IMR-90 (cell line): ENCODE results near the gene SPATA21. TPM values are rescaled to one million over a fixed set of nuclear protein-coding genes. Genes with fewer than 3 reads are reported as not detected.

Experiments used
- ATAC-seq: fragments of 200-7000 bp; cut with Tn5 transposase; 2 replicates; pipeline ENCODE4 v1.9.1; 2020; ENCODE audit warnings: low read depth, mild to moderate bottlenecking, moderate library complexity
- BruUV-seq: library from RNA; stranded (reverse); fragments of 400-500 nt; replicated peaks from 2 replicates; lab custom pipeline; 2021; lab: Mats Ljungman, UMichigan
- CTCF ChIA-PET: fragments of 300-600 bp; formaldehyde crosslinking; extraction: SDS; loops from one replicate; lab custom pipeline; 2021; ENCODE audit warnings: antibody characterized with exemption; lab: Yijun Ruan, JAX
- POLR2A ChIA-PET: fragments of 300-600 bp; sonication (Branson Sonifier 250); formaldehyde crosslinking; loops from one replicate; lab custom pipeline; 2022; ENCODE audit warnings: antibody characterized with exemption; ENCODE audit not compliant: unreplicated experiment; lab: Charles Lee
- DNase-seq: peaks from one replicate; pipeline ENCODE4 v3.0.0; 2013
- H2AFZ ChIP-seq: replicated peaks from 2 replicates; pipeline ENCODE3; 2013; ENCODE audit warnings: low read length, mild to moderate bottlenecking; ENCODE audit not compliant: poor library complexity
- H2AK5ac ChIP-seq: 2 replicates; pipeline ENCODE4 v1.6.1; 2013; ENCODE audit warnings: low read depth, low read length, inconsistent platforms
- H2AK9ac ChIP-seq: replicated peaks from 2 replicates; pipeline ENCODE3; 2013; ENCODE audit warnings: mild to moderate bottlenecking, low read depth, low read length, moderate library complexity; ENCODE audit not compliant: poor library complexity
- H2BK120ac ChIP-seq: 2 replicates; pipeline ENCODE4 v1.6.1; 2013; ENCODE audit warnings: low read depth, low read length, inconsistent platforms
- H2BK15ac ChIP-seq: 3 replicates; pipeline ENCODE4 v1.6.1; 2013; ENCODE audit warnings: low read depth, low read length, inconsistent platforms
- H2BK20ac ChIP-seq: 2 replicates; pipeline ENCODE4 v1.6.1; 2013; ENCODE audit warnings: low read depth, mild to moderate bottlenecking, inconsistent platforms, low read length, moderate library complexity
- H2BK5ac ChIP-seq: 2 replicates; pipeline ENCODE4 v1.6.1; 2013; ENCODE audit warnings: mild to moderate bottlenecking, low read depth, low read length, inconsistent platforms; ENCODE audit not compliant: poor library complexity, severe bottlenecking
- H3K14ac ChIP-seq: replicated peaks from 2 replicates; pipeline ENCODE4 v1.6.1; 2013; ENCODE audit warnings: low read depth, low read length, inconsistent platforms
- H3K18ac ChIP-seq: 2 replicates; pipeline ENCODE4 v1.6.1; 2013; ENCODE audit warnings: low read depth, low read length, control low read depth
- H3K23ac ChIP-seq: 2 replicates; pipeline ENCODE4 v1.6.1; 2013; ENCODE audit warnings: low read depth, low read length, inconsistent platforms
- H3K27ac ChIP-seq: 2 replicates; pipeline ENCODE4 v1.5.1; 2013; ENCODE audit warnings: mild to moderate bottlenecking, control low read depth, low read length; ENCODE audit not compliant: insufficient read depth
- H3K27me3 ChIP-seq: 2 replicates; pipeline ENCODE4 v1.6.1; 2013; ENCODE audit warnings: low read length; ENCODE audit not compliant: control insufficient read depth, insufficient read depth
- H3K36me3 ChIP-seq: 2 replicates; pipeline ENCODE4 v1.6.1; 2013; ENCODE audit warnings: low read length, mixed read lengths; ENCODE audit not compliant: control insufficient read depth, insufficient read depth
- H3K4ac ChIP-seq: 2 replicates; pipeline ENCODE4 v1.6.1; 2013; ENCODE audit warnings: low read depth, low read length, inconsistent platforms
- H3K4me1 ChIP-seq: 2 replicates; pipeline ENCODE4 v1.6.1; 2013; ENCODE audit warnings: low read length, mixed read lengths; ENCODE audit not compliant: control insufficient read depth, insufficient read depth
- H3K4me2 ChIP-seq: 2 replicates; pipeline ENCODE4 v1.6.1; 2013; ENCODE audit warnings: low read depth, mild to moderate bottlenecking, control low read depth, low read length, moderate library complexity
- H3K4me3 ChIP-seq: 2 replicates; pipeline ENCODE4 v1.5.1; 2013; ENCODE audit warnings: low read depth, mild to moderate bottlenecking, control low read depth, low read length, moderate library complexity; ENCODE audit not compliant: insufficient read depth
- H3K56ac ChIP-seq: 2 replicates; pipeline ENCODE4 v1.6.1; 2013; ENCODE audit warnings: low read length, inconsistent platforms; ENCODE audit not compliant: insufficient read depth; ENCODE audit errors: extremely low read depth
- H3K79me1 ChIP-seq, 2 experiments: 2 replicates each; pipeline ENCODE4 v1.6.1; 2013; ENCODE audit warnings: low read length in 2 of 2, inconsistent platforms in 1 of 2, low read depth in 1 of 2
- H3K9ac ChIP-seq: 2 replicates; pipeline ENCODE4 v1.6.1; 2013; ENCODE audit warnings: low read depth, low read length, control low read depth
- H3K9me1 ChIP-seq: 2 replicates; pipeline ENCODE4 v1.6.1; 2013; ENCODE audit warnings: low read length, inconsistent platforms; ENCODE audit not compliant: insufficient read depth
- H3K9me3 ChIP-seq: 2 replicates; pipeline ENCODE4 v1.6.1; 2013; ENCODE audit warnings: low read length; ENCODE audit not compliant: control insufficient read depth, insufficient read depth
- H4K20me1 ChIP-seq: 2 replicates; pipeline ENCODE4 v1.6.1; 2013; ENCODE audit warnings: low read length, inconsistent platforms; ENCODE audit not compliant: insufficient read depth
- H4K5ac ChIP-seq: 2 replicates; pipeline ENCODE4 v1.6.1; 2013; ENCODE audit warnings: mild to moderate bottlenecking, low read depth, low read length, control low read depth
- H4K8ac ChIP-seq, 2 experiments: 2 replicates each; pipeline ENCODE4 v1.6.1; 2013; ENCODE audit warnings: low read depth in 2 of 2, low read length in 2 of 2, control low read depth in 1 of 2, inconsistent platforms in 1 of 2
- H4K91ac ChIP-seq: 2 replicates; pipeline ENCODE4 v1.6.1; 2013; ENCODE audit warnings: low read depth, low read length, inconsistent platforms; ENCODE audit not compliant: insufficient read depth
- BHLHE40 ChIP-seq: fragments of 150-350 bp; IDR thresholded peaks from 2 replicates; pipeline ENCODE4 v1.6.1; 2016; ENCODE audit warnings: mild to moderate bottlenecking, low read depth, low read length
- CEBPB ChIP-seq: IDR thresholded peaks from 2 replicates; pipeline ENCODE4 v1.6.1; 2012; ENCODE audit warnings: low read depth, low read length, improper control_type of control experiment
- CHD1 ChIP-seq: IDR thresholded peaks from 2 replicates; pipeline ENCODE4 v1.6.1; 2012; ENCODE audit warnings: low read depth, low read length, improper control_type of control experiment
- CTCF ChIP-seq: conservative IDR thresholded peaks from 2 replicates; pipeline ENCODE4 v1.5.1; 2012; ENCODE audit warnings: mild to moderate bottlenecking, low read depth, low read length, improper control_type of control experiment
- ELK1 ChIP-seq: fragments of 150-350 bp; IDR thresholded peaks from 2 replicates; pipeline ENCODE4 v1.6.1; 2016; ENCODE audit warnings: low read depth, mild to moderate bottlenecking, low read length, moderate library complexity, borderline replicate concordance
- FOS ChIP-seq: fragments of 150-350 bp; IDR thresholded peaks from 2 replicates; pipeline ENCODE4 v1.6.1; 2016; ENCODE audit warnings: low read depth, low read length
- MAFK ChIP-seq: IDR thresholded peaks from 2 replicates; pipeline ENCODE4 v1.6.1; 2012; ENCODE audit warnings: low read depth, low read length, improper control_type of control experiment
- MAZ ChIP-seq: IDR thresholded peaks from 2 replicates; pipeline ENCODE4 v1.6.1; 2012; ENCODE audit warnings: low read depth, mild to moderate bottlenecking, low read length, improper control_type of control experiment, moderate library complexity, borderline replicate concordance
- MXI1 ChIP-seq: IDR thresholded peaks from 2 replicates; pipeline ENCODE4 v1.6.1; 2012; ENCODE audit warnings: low read depth, mild to moderate bottlenecking, low read length, moderate library complexity, borderline replicate concordance
- POLR2A ChIP-seq: IDR thresholded peaks from 2 replicates; pipeline ENCODE4 v1.6.1; 2012; ENCODE audit warnings: mild to moderate bottlenecking, low read depth, low read length
- RAD21 ChIP-seq: IDR thresholded peaks from 2 replicates; pipeline ENCODE4 v1.6.1; 2012; ENCODE audit warnings: low read length, improper control_type of control experiment
- RFX5 ChIP-seq: IDR thresholded peaks from 2 replicates; pipeline ENCODE4 v1.8.0; 2012; ENCODE audit warnings: low read depth, mild to moderate bottlenecking, low read length, moderate library complexity
- SMC3 ChIP-seq: fragments of 150-350 bp; IDR thresholded peaks from 2 replicates; pipeline ENCODE4 v1.6.1; 2016; ENCODE audit warnings: low read depth, mild to moderate bottlenecking, antibody characterized with exemption, low read length, moderate library complexity
- WGBS, 2 experiments: methylation state at CpG; one replicate each; pipeline versions ENCODE4 v1.1.5 to v1.1.7; 2013; ENCODE audit warnings: missing lambda C conversion rate in 2 of 2; ENCODE audit not compliant: insufficient read length in 1 of 2; ENCODE audit errors: extremely low coverage in 2 of 2; 5-methylcytosine and 5-hydroxymethylcytosine counted together
- dilution Hi-C: fragments of 300-500 bp; cut with HindIII; formaldehyde crosslinking; loops from one replicate; pipeline ENCODE4 v1.14.3; 2018; ENCODE audit warnings: low sequenced_read_pairs; ENCODE audit not compliant: unreplicated experiment
- in situ Hi-C: fragments of 300-500 bp; cut with MboI; formaldehyde crosslinking; loops from 3 replicates; pipeline ENCODE4 v1.14.3; 2019; ENCODE audit warnings: low sequenced_read_pairs, inconsistent platforms, mixed read lengths
- intact Hi-C: fragments of 100-400 bp; cut with micrococcal nuclease; formaldehyde crosslinking; loops from 2 replicates; pipeline ENCODE4 v1.10.0; 2022
- polyA plus RNA-seq, 3 experiments: library from polyadenylated mRNA; depleted of rRNA; stranded (reverse); fragments of >200 nt; gene quantifications; 2 replicates each; pipeline ENCODE4 v1.2.3, GENCODE V29; 2012; ENCODE audit warnings: low replicate concordance in 1 of 3
- total RNA-seq: library from RNA; depleted of rRNA; stranded (reverse); fragments of >200 nt; gene quantifications from 2 replicates; pipeline ENCODE4 v1.2.3, GENCODE V29; 2012

The SPATA21 gene
- total and polyA plus RNA-seq, 2 of the 4 experiments (the other 2 are of a cell fraction): not detected

GRCh38 chr1:16387201-16388188 lies 49.7 kb downstream of the SPATA21 start:
- no peak for TF ChIP-seq POLR2A
- no peak for TF ChIP-seq BHLHE40
- TF ChIP-seq RAD21: no peak
- TF ChIP-seq SMC3: no peak
- no peak for TF ChIP-seq CHD1
- no peak for TF ChIP-seq MXI1
- TF ChIP-seq RFX5: no peak
- TF ChIP-seq ELK1: no peak
- no peak for TF ChIP-seq FOS
- TF ChIP-seq MAFK: no peak
- no peak for TF ChIP-seq CEBPB
- no peak for TF ChIP-seq MAZ
- TF ChIP-seq CTCF: no peak
- Histone ChIP-seq H2BK15ac (no peak overlapping the region; the same call in 2 of the 3 replicates), H3K79me1 (peaks cover 20 to 80% of the 10 kb centered on the region in 2 experiments), H2BK5ac (peak overlapping the region; percentile 67), H3K14ac (peak overlapping the region; percentile 80), H2AK5ac (peak overlapping the region; percentile 65), H4K8ac (peak overlapping the region in 1 of 2 experiments; percentile 23; a peak in 1 of 4 replicates), H3K27me3 (no peaks in the 10 kb centered on the region), H2BK120ac (peak overlapping the region; percentile 52), H3K4me1 (peaks cover 28% of the 10 kb centered on the region), H2AFZ (no peak overlapping the region), H2BK20ac (peak overlapping the region; percentile 35; the same call in 1 of the 2 replicates), H4K20me1 (peaks cover 76% of the 10 kb centered on the region), H3K18ac (peak overlapping the region; percentile 59), H3K36me3 (no peaks in the 10 kb centered on the region), H3K9ac (peak overlapping the region; percentile 62), H2AK9ac (no peak overlapping the region), H3K4me2 (peak overlapping the region; percentile 67), H3K4me3 (peak overlapping the region; percentile 28), H4K5ac (peak overlapping the region; percentile 51), H3K9me3 (no peaks in the 10 kb centered on the region), H3K56ac (peak overlapping the region; percentile 43; the same call in 1 of the 2 replicates), H3K23ac (peak overlapping the region; percentile 57; the same call in 1 of the 2 replicates), H3K4ac (peak overlapping the region; percentile 47), H3K27ac (peak overlapping the region; percentile 73), H3K9me1 (peaks cover 54% of the 10 kb centered on the region), H4K91ac (peak overlapping the region; percentile 37)
- 73% methylated on average over 2 of the region's 14 CpGs; no CpG with 5 or more reads in 1 of the 2 experiments for WGBS, 2 experiments
- DNase-seq (peak; percentile 30), ATAC-seq (peak; percentile 27)
- ChIA-PET CTCF (interaction anchor here (0.6 to 0.9 kb wide), 2 partner anchors 11 to 24 kb away, joined by 3 to 4 read pairs; no protein-coding TSS in a partner anchor), POLR2A (no interaction called here)
- no TSS peak for BruUV-seq
- in situ Hi-C loops (no loop called here), intact Hi-C loops (no loop called here), dilution Hi-C loops (no loop called here)
